GM12878 (cell line): ENCODE data around the gene PFN3. TPM values are rescaled to one million over a fixed set of nuclear protein-coding genes. Genes with fewer than 3 reads are reported as not detected.

Experiments used
- ASH2L ChIP-seq: fragments of 300-600, 200-600 bp; sonication (generic); IDR thresholded peaks from 2 replicates; pipeline ENCODE4 v1.6.1; 2017; ENCODE audit warnings: low read depth, mild to moderate bottlenecking, borderline replicate concordance
- CBX5 ChIP-seq: sonication (generic); IDR thresholded peaks from 2 replicates; pipeline ENCODE4 v1.6.1; 2016; ENCODE audit warnings: low read depth, moderate library complexity, mild to moderate bottlenecking, inconsistent platforms
- EP300 ChIP-seq, 2 experiments: fragments of 150-350 bp in 1 of 2; IDR thresholded peaks; 2 replicates each; pipeline ENCODE4 v1.6.1; 2011 to 2012; ENCODE audit warnings: low read depth in 2 of 2, low read length in 2 of 2, borderline replicate concordance in 1 of 2, improper control_type of control experiment in 1 of 2, inconsistent platforms in 1 of 2; ENCODE audit not compliant: control insufficient read depth in 1 of 2
- FOS ChIP-seq: IDR thresholded peaks from 3 replicates; pipeline ENCODE4 v1.6.1; 2011; ENCODE audit warnings: borderline replicate concordance; ENCODE audit not compliant: insufficient read length; ENCODE audit errors: extremely low read depth
- IKZF1 ChIP-seq: fragments of 450-650 bp; conservative IDR thresholded peaks from 2 replicates; pipeline ENCODE4 v1.6.1; 2017; ENCODE audit warnings: antibody characterized with exemption, mild to moderate bottlenecking
- NR2C2 ChIP-seq: IDR thresholded peaks from 2 replicates; pipeline ENCODE4 v1.6.1; 2011; ENCODE audit warnings: borderline replicate concordance, low read depth; ENCODE audit not compliant: control insufficient read depth, insufficient read length
- POLR2A ChIP-seq: IDR thresholded peaks from 2 replicates; pipeline ENCODE4 v1.6.1; 2011; ENCODE audit warnings: low read depth, mild to moderate bottlenecking, low read length
- SPI1 ChIP-seq: IDR thresholded peaks from 2 replicates; pipeline ENCODE4 v1.6.1; 2011; ENCODE audit warnings: low read depth, mild to moderate bottlenecking, low read length, moderate library complexity, borderline replicate concordance; ENCODE audit not compliant: insufficient read depth
- USF1 ChIP-seq: IDR thresholded peaks from 2 replicates; pipeline ENCODE4 v1.6.1; 2011; ENCODE audit warnings: borderline replicate concordance, low read depth, mild to moderate bottlenecking, moderate library complexity, mixed read lengths, low read length; ENCODE audit not compliant: insufficient read depth; ENCODE audit errors: extremely low read length
- ZNF592 ChIP-seq: fragments of 450-650 bp; IDR thresholded peaks from 2 replicates; pipeline ENCODE4 v1.6.1; 2017; ENCODE audit warnings: mild to moderate bottlenecking, moderate library complexity
- polyA plus RNA-seq, 11 experiments: library from polyadenylated mRNA; depleted of rRNA in 4 of 11; unstranded in 6 of 11; stranded (reverse) in 5 of 11; fragments of >200 nt; fragmentation: Nextera tagmentation in 4 of 11; fragmentation: Illumina TruSeq in 1 of 11; extraction: Ambion mirVana in 4 of 11; extraction: Trizol in 1 of 11; gene quantifications; 1 replicate in 1 of 11; 2 replicates in 10 of 11; pipeline versions ENCODE4 v1.2.1 to v1.2.3, GENCODE V29; 2011 to 2016; ENCODE audit warnings: inconsistent platforms in 2 of 11, missing spikeins in 2 of 11, low read depth in 1 of 11
- total RNA-seq, 4 experiments: library from RNA; depleted of rRNA in 3 of 4; stranded (reverse); fragments of >200 nt in 3 of 4; fragmentation: Illumina TruSeq in 1 of 4; extraction: Trizol in 1 of 4; gene quantifications; 2 replicates each; pipeline versions ENCODE4 v1.2.1 to v1.2.3, GENCODE V29; 2013 to 2021

PFN3 gene
- total and polyA plus RNA-seq, 10 of the 15 experiments (the other 5 are each of a cell fraction or from before 2014, with no cell fraction given) = not detected

- no peak for TF ChIP-seq ZNF592
- peak; percentile 72 for TF ChIP-seq IKZF1
- no peak for TF ChIP-seq USF1
- TF ChIP-seq POLR2A = peak; percentile 66
- TF ChIP-seq CBX5 = no peak
- TF ChIP-seq ASH2L = no peak; the same call in 1 of the 2 replicates
- TF ChIP-seq FOS = no peak
- peak in 1 of 2 experiments; percentile 74; a peak in 3 of 4 replicates for TF ChIP-seq EP300 (IDR thresholded peaks at IDR 0.05; ENCODE audit: borderline replicate concordance in 1 of 2, control insufficient read depth in 1 of 2, low read depth in 2 of 2, low read length in 2 of 2)
- TF ChIP-seq SPI1 = 0 out of 2 replicates have a peak, but pooled peaks have one; percentile 2
- no peak for TF ChIP-seq NR2C2
Observed at GRCh38 chr5:177412603-177413233, 12.3 kb upstream of the PFN3 start (continued).
